ENCODE results near the gene POU4F3.

POU4F3 gene

GRCh38 chr5:146365618-146366017 is 27.0 kb downstream of the POU4F3 start:
- Histone ChIP-seq H3K9ac (ENCODE audit: low read depth, low read length) (no peak overlapping the region), H3K4me1 (ENCODE audit: control insufficient read depth, insufficient read depth, low read length) (peaks cover 2% of the 10 kb centered on the region), H3K27me3 (ENCODE audit: control insufficient read depth, insufficient read depth, low read length) (peaks cover 9% of the 10 kb centered on the region), H3K9me3 (ENCODE audit: control insufficient read depth, insufficient read depth, low read length) (no peaks in the 10 kb centered on the region), H3K36me3 (ENCODE audit: control insufficient read depth, insufficient read depth, low read length) (no peaks in the 10 kb centered on the region), H3K4me3 (ENCODE audit: low read depth, low read length) (no peak overlapping the region)

GRCh38 chr5:146366904-146367303 is 28.3 kb downstream of the POU4F3 start:
- Histone ChIP-seq H3K4me1 (ENCODE audit: control insufficient read depth, insufficient read depth, low read length) (peaks cover 2% of the 10 kb centered on the region), H3K9me3 (ENCODE audit: control insufficient read depth, insufficient read depth, low read length) (no peaks in the 10 kb centered on the region), H3K9ac (ENCODE audit: low read depth, low read length) (no peak overlapping the region), H3K4me3 (ENCODE audit: low read depth, low read length) (no peak overlapping the region), H3K27me3 (ENCODE audit: control insufficient read depth, insufficient read depth, low read length) (peaks cover 11% of the 10 kb centered on the region), H3K36me3 (ENCODE audit: control insufficient read depth, insufficient read depth, low read length) (no peaks in the 10 kb centered on the region)

- Histone ChIP-seq H3K36me3 (ENCODE audit: control insufficient read depth, insufficient read depth, low read length) (no peaks in the 10 kb centered on the region), H3K27me3 (ENCODE audit: control insufficient read depth, insufficient read depth, low read length) (peaks cover 11% of the 10 kb centered on the region)
Measured at GRCh38 chr5:146368137-146368536, 29.5 kb downstream of the POU4F3 start.

GRCh38 chr5:146369691-146370090 is 31.1 kb downstream of the POU4F3 start:
- Histone ChIP-seq H3K9me3 (ENCODE audit: control insufficient read depth, insufficient read depth, low read length) (no peaks in the 10 kb centered on the region), H3K9ac (ENCODE audit: low read depth, low read length) (no peak overlapping the region), H3K36me3 (ENCODE audit: control insufficient read depth, insufficient read depth, low read length) (no peaks in the 10 kb centered on the region), H3K4me1 (ENCODE audit: control insufficient read depth, insufficient read depth, low read length) (peaks cover 2% of the 10 kb centered on the region), H3K27me3 (ENCODE audit: control insufficient read depth, insufficient read depth, low read length) (peaks cover 11% of the 10 kb centered on the region), H3K4me3 (ENCODE audit: low read depth, low read length) (no peak overlapping the region)

More at GRCh38 chr5:146368137-146368536, 29.5 kb downstream of the POU4F3 start:
- no peak overlapping the region for H3K4me3 ChIP-seq (ENCODE audit: low read depth, low read length)
- H3K9ac ChIP-seq (ENCODE audit: low read depth, low read length) = no peak overlapping the region
- H3K9me3 ChIP-seq (ENCODE audit: control insufficient read depth, insufficient read depth, low read length) = no peaks in the 10 kb centered on the region
- peaks cover 2% of the 10 kb centered on the region for H3K4me1 ChIP-seq (ENCODE audit: control insufficient read depth, insufficient read depth, low read length)

- H3K9me3 ChIP-seq (ENCODE audit: control insufficient read depth, insufficient read depth, low read length) = no peaks in the 10 kb centered on the region
- no peak overlapping the region for H3K4me3 ChIP-seq (ENCODE audit: low read depth, low read length)
- no peaks in the 10 kb centered on the region for H3K4me1 ChIP-seq (ENCODE audit: control insufficient read depth, insufficient read depth, low read length)
- H3K36me3 ChIP-seq (ENCODE audit: control insufficient read depth, insufficient read depth, low read length) = no peaks in the 10 kb centered on the region
- peaks cover 18% of the 10 kb centered on the region for H3K27me3 ChIP-seq (ENCODE audit: control insufficient read depth, insufficient read depth, low read length)
- no peak overlapping the region for H3K9ac ChIP-seq (ENCODE audit: low read depth, low read length)
Measured at GRCh38 chr5:146376821-146377220, 38.2 kb downstream of the POU4F3 start.

- H3K4me3 ChIP-seq (ENCODE audit: low read depth, low read length) = no peak overlapping the region
- H3K9me3 ChIP-seq (ENCODE audit: control insufficient read depth, insufficient read depth, low read length) = no peaks in the 10 kb centered on the region
- H3K27me3 ChIP-seq (ENCODE audit: control insufficient read depth, insufficient read depth, low read length) = peaks cover 18% of the 10 kb centered on the region
- H3K4me1 ChIP-seq (ENCODE audit: control insufficient read depth, insufficient read depth, low read length) = no peaks in the 10 kb centered on the region
- H3K36me3 ChIP-seq (ENCODE audit: control insufficient read depth, insufficient read depth, low read length) = no peaks in the 10 kb centered on the region
- no peak overlapping the region for H3K9ac ChIP-seq (ENCODE audit: low read depth, low read length)
Measured at GRCh38 chr5:146378986-146379385, 40.3 kb downstream of the POU4F3 start.

GRCh38 chr5:146380714-146381113 is 42.1 kb downstream of the POU4F3 start:
- Histone ChIP-seq H3K27me3 (ENCODE audit: control insufficient read depth, insufficient read depth, low read length) (peaks cover 18% of the 10 kb centered on the region), H3K9me3 (ENCODE audit: control insufficient read depth, insufficient read depth, low read length) (no peaks in the 10 kb centered on the region), H3K9ac (ENCODE audit: low read depth, low read length) (no peak overlapping the region), H3K36me3 (ENCODE audit: control insufficient read depth, insufficient read depth, low read length) (no peaks in the 10 kb centered on the region), H3K4me3 (ENCODE audit: low read depth, low read length) (no peak overlapping the region), H3K4me1 (ENCODE audit: control insufficient read depth, insufficient read depth, low read length) (no peaks in the 10 kb centered on the region)

GRCh38 chr5:146388386-146388785 is 49.7 kb downstream of the POU4F3 start:
- H3K9me3 ChIP-seq (ENCODE audit: control insufficient read depth, insufficient read depth, low read length) = no peaks in the 10 kb centered on the region
- H3K4me3 ChIP-seq (ENCODE audit: low read depth, low read length) = no peak overlapping the region
- H3K27me3 ChIP-seq (ENCODE audit: control insufficient read depth, insufficient read depth, low read length) = peaks cover 3% of the 10 kb centered on the region
- H3K36me3 ChIP-seq (ENCODE audit: control insufficient read depth, insufficient read depth, low read length) = no peaks in the 10 kb centered on the region
- no peaks in the 10 kb centered on the region for H3K4me1 ChIP-seq (ENCODE audit: control insufficient read depth, insufficient read depth, low read length)
- H3K9ac ChIP-seq (ENCODE audit: low read depth, low read length) = no peak overlapping the region

GRCh38 chr5:146390469-146390868 is 51.8 kb downstream of the POU4F3 start:
- no peak overlapping the region for H3K4me3 ChIP-seq (ENCODE audit: low read depth, low read length)
- no peaks in the 10 kb centered on the region for H3K4me1 ChIP-seq (ENCODE audit: control insufficient read depth, insufficient read depth, low read length)
- H3K36me3 ChIP-seq (ENCODE audit: control insufficient read depth, insufficient read depth, low read length) = no peaks in the 10 kb centered on the region
- no peak overlapping the region for H3K9ac ChIP-seq (ENCODE audit: low read depth, low read length)
- peaks cover 3% of the 10 kb centered on the region for H3K27me3 ChIP-seq (ENCODE audit: control insufficient read depth, insufficient read depth, low read length)
- H3K9me3 ChIP-seq (ENCODE audit: control insufficient read depth, insufficient read depth, low read length) = no peaks in the 10 kb centered on the region

Measured in iPS-15b (cell line).